HL-60 (cell line): ENCODE data around the gene RPL6.

Source experiments
- DNase-seq, 2 experiments: peaks; one replicate each; pipeline ENCODE4 v3.0.0-alpha.2; 2010 to 2020; ENCODE audit warnings: low read depth in 1 of 2, low spot score in 1 of 2
- H3K27ac ChIP-seq: fragments of 250-450 bp; sonication (Bioruptor Pico); replicated peaks from 2 replicates; pipeline ENCODE4 v1.5.1; 2020; ENCODE audit warnings: mild to moderate bottlenecking, moderate library complexity
- H3K27me3 ChIP-seq: fragments of 250-450 bp; sonication (Bioruptor Pico); 2 replicates; pipeline ENCODE4 v1.5.1; 2021; ENCODE audit warnings: mild to moderate bottlenecking, moderate library complexity; ENCODE audit not compliant: insufficient read depth, poor library complexity, severe bottlenecking
- H3K4me3 ChIP-seq: replicated peaks from 2 replicates; pipeline ENCODE4 v1.5.1; 2011; ENCODE audit warnings: mild to moderate bottlenecking, control low read depth, low read length; ENCODE audit not compliant: insufficient read depth
- CTCF ChIP-seq: IDR thresholded peaks from one replicate; pipeline ENCODE4 v1.5.1; 2011; ENCODE audit warnings: low read length, control low read depth, inconsistent platforms; ENCODE audit not compliant: insufficient read depth
- GABPA ChIP-seq: IDR thresholded peaks from 2 replicates; pipeline ENCODE4 v1.6.1; 2012; ENCODE audit warnings: low read depth
- POLR2AphosphoS5 ChIP-seq: IDR thresholded peaks from 2 replicates; pipeline ENCODE4 v1.6.1; 2012; ENCODE audit warnings: low read depth
- REST ChIP-seq: IDR thresholded peaks from 2 replicates; pipeline ENCODE4 v1.6.1; 2012; ENCODE audit warnings: low read depth; ENCODE audit not compliant: insufficient replicate concordance
- SPI1 ChIP-seq: IDR thresholded peaks from 2 replicates; pipeline ENCODE4 v1.6.1; 2012; ENCODE audit warnings: low read depth, mild to moderate bottlenecking, borderline replicate concordance

Gene RPL6

GRCh38 chr12:112421363-112421762 lies 12.0 kb upstream of the RPL6 start:
- H3K4me3 ChIP-seq: no peak overlapping the region
- no peak for DNase-seq
- no peak for TF ChIP-seq POLR2AphosphoS5
- TF ChIP-seq GABPA: no peak
- no peak for TF ChIP-seq SPI1
- TF ChIP-seq REST: no peak
- TF ChIP-seq CTCF: no peak

GRCh38 chr12:112420740-112421139 lies 11.3 kb upstream of the RPL6 start:
- TF ChIP-seq SPI1 (no peak), CTCF (no peak), GABPA (no peak), REST (no peak), POLR2AphosphoS5 (no peak)
- no peak overlapping the region for H3K4me3 ChIP-seq
- DNase-seq: no peak
- no peak overlapping the region for H3K27ac ChIP-seq
- H3K27me3 ChIP-seq: no peaks in the 10 kb centered on the region

More at GRCh38 chr12:112421363-112421762, 12.0 kb upstream of the RPL6 start:
- Histone ChIP-seq H3K27ac (no peak overlapping the region), H3K27me3 (no peaks in the 10 kb centered on the region)

DNA sequence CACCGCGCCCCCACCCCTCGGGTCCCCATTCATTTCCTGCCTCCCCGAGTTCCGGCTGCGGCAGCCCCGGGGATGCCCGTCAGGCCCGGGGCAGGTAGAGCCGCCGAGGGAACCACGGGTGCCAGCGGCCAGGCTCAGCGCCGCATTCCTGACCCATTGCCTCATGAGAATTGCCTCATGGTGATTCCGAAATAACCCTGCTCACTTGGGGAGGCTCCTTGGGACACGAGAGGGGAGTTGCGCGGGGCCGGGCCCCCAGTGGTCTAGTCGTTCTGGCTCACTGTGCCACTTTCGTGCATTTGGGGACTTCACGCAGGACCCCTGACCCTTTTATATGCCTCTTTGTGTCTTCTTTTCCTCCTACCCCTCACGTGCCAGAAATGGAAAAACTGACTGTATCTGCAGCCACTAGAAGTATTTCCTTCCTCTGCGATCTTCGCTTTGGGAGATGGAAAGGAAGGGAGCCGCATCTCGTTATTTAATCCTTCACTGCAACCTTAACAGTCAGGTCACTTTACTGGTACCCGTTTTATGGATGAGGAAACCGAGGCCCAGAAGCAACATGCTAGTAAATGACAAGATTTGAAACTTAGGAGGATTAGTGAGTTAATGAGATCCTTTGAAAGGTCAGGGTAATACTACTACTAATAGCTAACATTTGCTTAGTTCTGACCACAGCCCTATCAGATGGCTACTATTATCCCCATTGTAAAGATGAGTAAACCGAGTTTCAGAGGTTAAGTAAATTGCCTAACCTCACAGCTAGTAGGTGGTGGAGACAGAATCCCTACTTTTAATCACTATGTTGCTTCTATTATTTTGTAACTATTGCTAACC lies 10.1 kb upstream of the RPL6 start:
- Histone ChIP-seq H3K27me3 (no peaks in the 10 kb centered on the region), H3K4me3 (peak overlapping the region; percentile 86), H3K27ac (peak overlapping the region; percentile 91)
- DNase-seq: peak in 1 of 2 experiments; percentile 62
- TF ChIP-seq SPI1 (no peak), GABPA (no peak), REST (no peak), CTCF (no peak), POLR2AphosphoS5 (no peak)
